Hepatocyte (in vitro differentiated cells): ENCODE results near the gene KANTR. TPM values are rescaled to one million over a fixed set of nuclear protein-coding genes. Genes with fewer than 3 reads are reported as not detected.

Source experiments
- DNase-seq: peaks from one replicate; pipeline ENCODE4 v3.0.0-alpha.2; 2016; ENCODE audit warnings: low spot score
- H2AFZ ChIP-seq: fragments of 200-600 bp; sonication (generic); 2 replicates; pipeline ENCODE4 v1.6.0; 2016; ENCODE audit warnings: antibody characterized with exemption, mild to moderate bottlenecking
- H3K27ac ChIP-seq: fragments of 200-600 bp; sonication (generic); 2 replicates; pipeline ENCODE4 v1.5.1; 2016; ENCODE audit warnings: mild to moderate bottlenecking
- H3K27me3 ChIP-seq: fragments of 200-600 bp; sonication (generic); 2 replicates; pipeline ENCODE4 v1.6.1; 2016
- H3K36me3 ChIP-seq: fragments of 200-600 bp; sonication (generic); replicated peaks from 2 replicates; pipeline ENCODE4 v1.5.1; 2016; ENCODE audit warnings: low read depth; ENCODE audit not compliant: insufficient read depth
- H3K4me1 ChIP-seq: fragments of 200-600 bp; sonication (generic); 2 replicates; pipeline ENCODE4 v1.5.1; 2016; ENCODE audit warnings: mild to moderate bottlenecking, moderate library complexity; ENCODE audit not compliant: insufficient read depth
- H3K4me2 ChIP-seq: fragments of 200-600 bp; sonication (generic); 2 replicates; pipeline ENCODE4 v1.6.0; 2016
- H3K4me3 ChIP-seq: fragments of 200-600 bp; sonication (generic); 2 replicates; pipeline ENCODE4 v1.5.1; 2016; ENCODE audit warnings: mild to moderate bottlenecking
- H3K79me2 ChIP-seq: fragments of 200-600 bp; sonication (generic); 2 replicates; pipeline ENCODE4 v1.6.0; 2017; ENCODE audit warnings: mild to moderate bottlenecking
- H3K9me2 ChIP-seq: fragments of 200-600 bp; sonication (generic); replicated peaks from 2 replicates; pipeline ENCODE4 v1.6.0; 2017; ENCODE audit warnings: mild to moderate bottlenecking; ENCODE audit not compliant: insufficient read depth
- H3K9me3 ChIP-seq: fragments of 200-600 bp; sonication (generic); 2 replicates; pipeline ENCODE4 v1.5.1; 2016; ENCODE audit warnings: low read depth, mild to moderate bottlenecking
- H4K20me1 ChIP-seq: fragments of 200-600 bp; sonication (generic); 2 replicates; pipeline ENCODE4 v1.6.0; 2016; ENCODE audit warnings: mild to moderate bottlenecking; ENCODE audit not compliant: insufficient read depth, poor library complexity, severe bottlenecking
- CTCF ChIP-seq: fragments of 200-600 bp; sonication (generic); IDR thresholded peaks from 2 replicates; pipeline ENCODE4 v1.5.1; 2016; ENCODE audit warnings: antibody characterized with exemption, mild to moderate bottlenecking; ENCODE audit not compliant: poor library complexity
- EZH2 ChIP-seq: fragments of 200-600 bp; sonication (generic); IDR thresholded peaks from 2 replicates; pipeline ENCODE4 v1.6.1; 2016; ENCODE audit warnings: antibody characterized with exemption, mild to moderate bottlenecking, borderline replicate concordance
- EZH2phosphoT487 ChIP-seq: fragments of 200-600 bp; sonication (generic); IDR thresholded peaks from one replicate; pipeline ENCODE4 v1.6.1; 2018; ENCODE audit warnings: antibody characterized with exemption, mild to moderate bottlenecking, low read depth, moderate library complexity; ENCODE audit not compliant: unreplicated experiment, severe bottlenecking
- WGBS: methylation state at CpG from one replicate; pipeline ENCODE4 v1.1.6; 2016; ENCODE audit warnings: low lambda C conversion rate; ENCODE audit errors: missing lambda C conversion rate; 5-methylcytosine and 5-hydroxymethylcytosine counted together
- polyA plus RNA-seq: library from polyadenylated mRNA; unstranded; fragments of >200 nt; fragmentation: Nextera tagmentation; extraction: Ambion mirVana; gene quantifications from 2 replicates; pipeline ENCODE4 v1.2.1, GENCODE V29; 2016
- total RNA-seq: library from RNA; depleted of rRNA; stranded (reverse); fragments of >200 nt; gene quantifications from 2 replicates; pipeline ENCODE4 v1.2.3, GENCODE V29; 2014

KANTR gene
- total and polyA plus RNA-seq, 2 experiments from 2014 or later = 4.0 to 12.5 TPM

GRCh38 chrX:53085661-53086229 lies 8.2 kb upstream of the KANTR start:
- Histone ChIP-seq H3K36me3 (no peaks in the 10 kb centered on the region), H3K9me3 (no peaks in the 10 kb centered on the region), H3K27me3 (no peaks in the 10 kb centered on the region), H3K9me2 (no peaks in the 10 kb centered on the region), H3K79me2 (peaks cover 19% of the 10 kb centered on the region), H3K4me3 (no peak overlapping the region), H4K20me1 (peaks cover 16% of the 10 kb centered on the region), H3K27ac (no peak overlapping the region), H3K4me2 (no peak overlapping the region), H3K4me1 (no peaks in the 10 kb centered on the region), H2AFZ (no peak overlapping the region)
- TF ChIP-seq CTCF (no peak), EZH2 (no peak), EZH2phosphoT487 (no peak)
- no peak for DNase-seq
- 86% methylated on average over 17 of the region's 17 CpGs for WGBS

- Histone ChIP-seq H3K79me2 (peaks cover 19% of the 10 kb centered on the region), H3K36me3 (no peaks in the 10 kb centered on the region), H3K9me3 (no peaks in the 10 kb centered on the region), H3K27me3 (no peaks in the 10 kb centered on the region), H2AFZ (no peak overlapping the region), H3K4me3 (no peak overlapping the region), H3K9me2 (no peaks in the 10 kb centered on the region), H4K20me1 (peaks cover 16% of the 10 kb centered on the region), H3K27ac (no peak overlapping the region), H3K4me1 (no peaks in the 10 kb centered on the region), H3K4me2 (no peak overlapping the region)
- TF ChIP-seq EZH2 (no peak), CTCF (no peak), EZH2phosphoT487 (no peak)
- no peak for DNase-seq
- WGBS = 53% methylated on average over 6 of the region's 6 CpGs
Observed at GRCh38 chrX:53086464-53086863, 7.5 kb upstream of the KANTR start.

- no peak overlapping the region for H3K4me2 ChIP-seq
- no peak overlapping the region for H3K27ac ChIP-seq
- WGBS = 69% methylated on average over 3 of the region's 3 CpGs
- H3K27me3 ChIP-seq = no peaks in the 10 kb centered on the region
- H3K9me2 ChIP-seq = no peaks in the 10 kb centered on the region
- peaks cover 19% of the 10 kb centered on the region for H3K79me2 ChIP-seq
- H3K9me3 ChIP-seq = no peaks in the 10 kb centered on the region
- no peak for TF ChIP-seq CTCF
- no peak for TF ChIP-seq EZH2phosphoT487
- TF ChIP-seq EZH2 = no peak
- no peaks in the 10 kb centered on the region for H3K36me3 ChIP-seq
- peaks cover 16% of the 10 kb centered on the region for H4K20me1 ChIP-seq
- H3K4me3 ChIP-seq = no peak overlapping the region
- DNase-seq = no peak
- H2AFZ ChIP-seq = no peak overlapping the region
- H3K4me1 ChIP-seq = no peaks in the 10 kb centered on the region
Observed at GRCh38 chrX:53087388-53087831, 6.5 kb upstream of the KANTR start.
